ENCODE results near the gene USP24. TPM values are rescaled to one million over a fixed set of nuclear protein-coding genes. Genes with fewer than 3 reads are reported as not detected.

USP24 gene
- polyA plus RNA-seq, 1 donor (not counting 4 experiments of a cell fraction or from before 2014, with no cell fraction given): 22.5 TPM

DNA sequence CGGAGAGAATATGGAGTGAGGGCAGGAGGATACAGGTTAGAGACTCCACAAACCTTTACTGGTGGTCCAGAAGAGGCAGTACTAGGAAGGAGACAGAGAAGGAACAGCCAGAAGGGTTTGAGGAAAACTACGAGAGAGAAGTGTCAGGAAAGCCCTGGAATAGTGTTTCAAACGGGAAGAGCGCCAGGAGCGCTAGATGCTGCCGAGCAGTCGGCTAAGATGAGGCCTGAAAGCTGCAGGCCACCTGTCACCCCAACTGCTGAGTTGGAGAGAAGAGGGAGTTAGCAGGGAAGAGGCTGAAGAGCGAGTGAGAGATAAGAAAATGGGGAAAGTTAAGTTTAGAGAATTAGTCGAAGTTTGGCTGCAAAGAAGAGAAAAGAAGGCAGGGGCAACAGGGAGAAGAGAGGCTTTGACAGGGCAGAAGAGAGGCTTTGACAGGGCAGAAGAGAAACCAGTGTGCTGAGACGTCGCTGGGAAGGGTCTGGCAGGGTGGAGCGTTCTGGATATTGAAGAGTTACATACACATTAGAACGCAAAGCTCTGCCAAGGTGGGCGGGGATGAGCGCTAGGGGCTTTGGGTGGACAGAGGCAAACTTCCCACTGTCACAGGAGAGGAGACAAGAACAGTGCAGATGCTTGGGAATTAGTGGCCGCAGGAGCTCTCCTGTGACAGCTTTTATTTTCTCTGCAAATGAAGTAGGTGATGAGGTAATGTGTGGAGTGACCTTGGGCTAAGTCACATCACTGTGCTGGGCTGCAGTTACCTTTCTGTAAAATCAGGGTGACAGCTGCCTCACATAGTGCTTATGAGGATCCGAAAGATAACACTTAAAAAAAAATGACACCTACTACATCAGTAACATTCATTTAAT, 144.6 kb downstream of the USP24 start:
- no peak overlapping the region for H3K4me2 ChIP-seq (ENCODE audit: control insufficient read depth, extremely low read depth, insufficient read depth, low read depth, low read length)
- no peak for DNase-seq (ENCODE audit: low read depth, low spot score)
- no peaks in the 10 kb centered on the region for H3K9me1 ChIP-seq (ENCODE audit: control insufficient read depth, extremely low read depth, insufficient read depth, low read length)
- no peak overlapping the region for H3K9ac ChIP-seq (ENCODE audit: control insufficient read depth, extremely low read depth, insufficient read depth, low read length)
- H3K9me3 ChIP-seq (ENCODE audit: control insufficient read depth, low read depth, low read length): no peaks in the 10 kb centered on the region
- H2AFZ ChIP-seq (ENCODE audit: control insufficient read depth, low read length): no peak overlapping the region
- H3K27me3 ChIP-seq (ENCODE audit: control insufficient read depth, extremely low read depth, insufficient read depth, low read length): no peaks in the 10 kb centered on the region
- no peak for FAIRE-seq
- peaks cover 33 to 58% of the 10 kb centered on the region in 2 experiments for H3K36me3 ChIP-seq (ENCODE audit: control insufficient read depth in 2 of 2, extremely low read depth in 1 of 2, insufficient read depth in 2 of 2, low read length in 2 of 2)
- H3K4me3 ChIP-seq (ENCODE audit: control insufficient read depth in 2 of 3, extremely low read depth in 1 of 3, insufficient read depth in 2 of 3, low read depth in 1 of 3, low read length in 3 of 3): no peak overlapping the region
- H3K79me2 ChIP-seq (ENCODE audit: control insufficient read depth, insufficient read depth, low read length): no peaks in the 10 kb centered on the region
- H4K20me1 ChIP-seq (ENCODE audit: control insufficient read depth, extremely low read depth, insufficient read depth, low read length): peaks cover 6% of the 10 kb centered on the region
- H3K4me1 ChIP-seq (ENCODE audit: control insufficient read depth, extremely low read depth, insufficient read depth, low read length): no peaks in the 10 kb centered on the region
- H3K27ac ChIP-seq (ENCODE audit: control insufficient read depth, insufficient read depth, low read length): no peak overlapping the region
- dilution Hi-C loops (cut with MboI; ENCODE audit: extremely low pct_ligation_motif_present, low sequenced_read_pairs): no loop called here
- TF ChIP-seq, protein P1, sequence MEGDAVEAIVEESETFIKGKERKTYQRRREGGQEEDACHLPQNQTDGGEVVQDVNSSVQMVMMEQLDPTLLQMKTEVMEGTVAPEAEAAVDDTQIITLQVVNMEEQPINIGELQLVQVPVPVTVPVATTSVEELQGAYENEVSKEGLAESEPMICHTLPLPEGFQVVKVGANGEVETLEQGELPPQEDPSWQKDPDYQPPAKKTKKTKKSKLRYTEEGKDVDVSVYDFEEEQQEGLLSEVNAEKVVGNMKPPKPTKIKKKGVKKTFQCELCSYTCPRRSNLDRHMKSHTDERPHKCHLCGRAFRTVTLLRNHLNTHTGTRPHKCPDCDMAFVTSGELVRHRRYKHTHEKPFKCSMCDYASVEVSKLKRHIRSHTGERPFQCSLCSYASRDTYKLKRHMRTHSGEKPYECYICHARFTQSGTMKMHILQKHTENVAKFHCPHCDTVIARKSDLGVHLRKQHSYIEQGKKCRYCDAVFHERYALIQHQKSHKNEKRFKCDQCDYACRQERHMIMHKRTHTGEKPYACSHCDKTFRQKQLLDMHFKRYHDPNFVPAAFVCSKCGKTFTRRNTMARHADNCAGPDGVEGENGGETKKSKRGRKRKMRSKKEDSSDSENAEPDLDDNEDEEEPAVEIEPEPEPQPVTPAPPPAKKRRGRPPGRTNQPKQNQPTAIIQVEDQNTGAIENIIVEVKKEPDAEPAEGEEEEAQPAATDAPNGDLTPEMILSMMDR (optimal IDR thresholded peaks at IDR 0.05 in 1 of 3, IDR thresholded peaks at IDR 0.05 in 1 of 3, conservative IDR thresholded peaks at IDR 0.05 in 1 of 3; ENCODE audit: extremely low read depth in 1 of 3, insufficient read depth in 2 of 3, low read length in 3 of 3): no peak
- TF ChIP-seq EZH2 (IDR thresholded peaks at IDR 0.05; ENCODE audit: low read length): no peak

DNA sequence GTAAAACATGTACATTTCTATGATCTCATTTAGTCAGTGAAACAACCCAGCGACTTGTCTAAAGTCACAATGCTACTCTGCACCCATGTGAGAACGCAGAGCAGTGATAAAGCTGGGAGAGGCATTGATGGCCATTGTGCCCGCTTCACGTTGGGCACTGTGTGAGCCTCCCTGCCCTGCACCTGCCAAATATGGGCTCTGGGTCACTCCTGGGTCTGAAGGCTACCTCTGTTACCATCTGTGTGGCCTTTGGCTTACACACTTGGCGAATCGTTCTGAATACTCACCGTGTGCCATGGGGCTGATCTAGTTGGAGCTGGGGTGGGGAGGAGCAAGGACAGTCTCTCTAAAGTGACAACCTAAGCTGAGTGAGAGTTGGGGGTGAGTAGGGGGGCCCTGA, 145.9 kb downstream of the USP24 start:
- Histone ChIP-seq H3K79me2 (ENCODE audit: control insufficient read depth, insufficient read depth, low read length) (no peaks in the 10 kb centered on the region), H3K9me3 (ENCODE audit: control insufficient read depth, low read depth, low read length) (no peaks in the 10 kb centered on the region), H3K27me3 (ENCODE audit: control insufficient read depth, extremely low read depth, insufficient read depth, low read length) (no peaks in the 10 kb centered on the region), H3K36me3 (ENCODE audit: control insufficient read depth in 2 of 2, extremely low read depth in 1 of 2, insufficient read depth in 2 of 2, low read length in 2 of 2) (peaks cover 29 to 59% of the 10 kb centered on the region in 2 experiments), H3K4me2 (ENCODE audit: control insufficient read depth, extremely low read depth, insufficient read depth, low read depth, low read length) (no peak overlapping the region), H2AFZ (ENCODE audit: control insufficient read depth, low read length) (no peak overlapping the region), H3K9ac (ENCODE audit: control insufficient read depth, extremely low read depth, insufficient read depth, low read length) (no peak overlapping the region), H4K20me1 (ENCODE audit: control insufficient read depth, extremely low read depth, insufficient read depth, low read length) (peaks cover 8% of the 10 kb centered on the region), H3K9me1 (ENCODE audit: control insufficient read depth, extremely low read depth, insufficient read depth, low read length) (no peaks in the 10 kb centered on the region), H3K27ac (ENCODE audit: control insufficient read depth, insufficient read depth, low read length) (no peak overlapping the region), H3K4me3 (ENCODE audit: control insufficient read depth in 2 of 3, extremely low read depth in 1 of 3, insufficient read depth in 2 of 3, low read depth in 1 of 3, low read length in 3 of 3) (no peak overlapping the region), H3K4me1 (ENCODE audit: control insufficient read depth, extremely low read depth, insufficient read depth, low read length) (no peaks in the 10 kb centered on the region)
- no peak for DNase-seq (ENCODE audit: low read depth, low spot score)
- dilution Hi-C loops (cut with MboI; ENCODE audit: extremely low pct_ligation_motif_present, low sequenced_read_pairs): no loop called here
- TF ChIP-seq, protein P1 (optimal IDR thresholded peaks at IDR 0.05 in 1 of 3, IDR thresholded peaks at IDR 0.05 in 1 of 3, conservative IDR thresholded peaks at IDR 0.05 in 1 of 3; ENCODE audit: extremely low read depth in 1 of 3, insufficient read depth in 2 of 3, low read length in 3 of 3): no peak
- TF ChIP-seq EZH2 (IDR thresholded peaks at IDR 0.05; ENCODE audit: low read length): no peak
- FAIRE-seq: no peak

All from keratinocyte (primary cell).